GM23338 (cell line): ENCODE data around the gene ANO6. TPM values are rescaled to one million over a fixed set of nuclear protein-coding genes. Genes with fewer than 3 reads are reported as not detected.
A peak's percentile ranks its signal among the peaks of the same experiment; 100 is the strongest.

Source experiments
- ATAC-seq: fragments of 200-7000 bp; cut with Tn5 transposase; 3 replicates; pipeline ENCODE4 v1.9.1; 2020
- DNase-seq: peaks from one replicate; pipeline ENCODE4 v3.0.0-alpha.2; 2015; ENCODE audit warnings: low spot score
- H2AFZ ChIP-seq: fragments of 200-600 bp; sonication (generic); 2 replicates; pipeline ENCODE4 v1.8.0; 2016; ENCODE audit warnings: antibody characterized with exemption, mild to moderate bottlenecking, moderate library complexity
- H3F3A ChIP-seq: fragments of 200-600 bp; sonication (generic); replicated peaks from 2 replicates; pipeline ENCODE4 v1.8.0; 2017; ENCODE audit warnings: antibody characterized with exemption, mixed run types, low read depth
- H3K27ac ChIP-seq: fragments of 200-600 bp; sonication (generic); 2 replicates; pipeline ENCODE4 v1.6.1; 2016; ENCODE audit warnings: low read depth
- H3K27me3 ChIP-seq: fragments of 200-600 bp; sonication (generic); 2 replicates; pipeline ENCODE4 v1.8.0; 2016; ENCODE audit warnings: mild to moderate bottlenecking, mixed run types, moderate library complexity; ENCODE audit not compliant: insufficient read depth
- H3K36me3 ChIP-seq: fragments of 200-600 bp; sonication (generic); 2 replicates; pipeline ENCODE4 v1.8.0; 2016; ENCODE audit warnings: mild to moderate bottlenecking; ENCODE audit not compliant: insufficient read depth
- H3K4me1 ChIP-seq: fragments of 200-600 bp; sonication (generic); 2 replicates; pipeline ENCODE4 v1.8.0; 2016; ENCODE audit warnings: mild to moderate bottlenecking, moderate library complexity; ENCODE audit not compliant: insufficient read depth
- H3K4me2 ChIP-seq: fragments of 200-600 bp; sonication (generic); 2 replicates; pipeline ENCODE4 v1.7.1; 2017; ENCODE audit warnings: mixed run types
- H3K4me3 ChIP-seq: fragments of 200-600 bp; sonication (generic); 2 replicates; pipeline ENCODE4 v1.6.1; 2016; ENCODE audit warnings: mixed run types
- H3K79me2 ChIP-seq: fragments of 200-600 bp; sonication (generic); replicated peaks from 2 replicates; pipeline ENCODE4 v1.8.0; 2017; ENCODE audit warnings: mild to moderate bottlenecking; ENCODE audit not compliant: insufficient read depth
- H3K9me2 ChIP-seq: fragments of 200-600 bp; sonication (generic); 2 replicates; pipeline ENCODE4 v1.8.0; 2017; ENCODE audit not compliant: insufficient read depth
- H4K20me1 ChIP-seq: fragments of 200-600 bp; sonication (generic); replicated peaks from 2 replicates; pipeline ENCODE4 v1.8.0; 2017; ENCODE audit warnings: mild to moderate bottlenecking; ENCODE audit not compliant: insufficient read depth
- H3K27ac Mint-ChIP-seq: 2 replicates; pipeline ENCODE4 v1.8.0; 2020; ENCODE audit warnings: inconsistent platforms, mild to moderate bottlenecking, moderate library complexity, mixed read lengths
- H3K27me3 Mint-ChIP-seq: 3 replicates; pipeline ENCODE4 v1.8.0; 2022; ENCODE audit warnings: low read depth, mild to moderate bottlenecking, moderate library complexity, mixed read lengths, inconsistent platforms; ENCODE audit not compliant: insufficient read depth, poor library complexity
- H3K36me3 Mint-ChIP-seq: 3 replicates; pipeline ENCODE4 v1.8.0; 2021; ENCODE audit warnings: low read depth, mild to moderate bottlenecking, inconsistent platforms, moderate library complexity, mixed read lengths
- H3K4me1 Mint-ChIP-seq: 3 replicates; pipeline ENCODE4 v1.8.0; 2020; ENCODE audit warnings: mild to moderate bottlenecking, inconsistent platforms, mixed read lengths
- H3K4me3 Mint-ChIP-seq: 3 replicates; pipeline ENCODE4 v1.8.0; 2021; ENCODE audit warnings: moderate library complexity, mild to moderate bottlenecking, inconsistent platforms, mixed read lengths
- H3K9me3 Mint-ChIP-seq: 3 replicates; pipeline ENCODE4 v1.8.0; 2020; ENCODE audit warnings: moderate library complexity, mild to moderate bottlenecking, inconsistent platforms, mixed read lengths
- CREB1 ChIP-seq: fragments of 250-450 bp; sonication (Bioruptor Pico); IDR thresholded peaks from 2 replicates; pipeline ENCODE4 v1.5.0; 2020; ENCODE audit warnings: low read depth, mild to moderate bottlenecking, moderate library complexity
- EZH2 ChIP-seq: fragments of 200-600 bp; sonication (generic); IDR thresholded peaks from one replicate; pipeline ENCODE4 v1.8.0; 2017; ENCODE audit warnings: antibody characterized with exemption, mild to moderate bottlenecking, low read depth; ENCODE audit not compliant: unreplicated experiment
- EZH2phosphoT487 ChIP-seq: fragments of 200-600 bp; sonication (generic); IDR thresholded peaks from one replicate; pipeline ENCODE4 v1.8.1; 2018; ENCODE audit warnings: antibody characterized with exemption; ENCODE audit not compliant: unreplicated experiment
- JUNB ChIP-seq: IDR thresholded peaks from one replicate; pipeline ENCODE4 v1.6.1; 2016; ENCODE audit warnings: antibody characterized with exemption; ENCODE audit not compliant: unreplicated experiment
- NANOG ChIP-seq: IDR thresholded peaks from 2 replicates; pipeline ENCODE4 v1.6.1; 2016; ENCODE audit warnings: antibody characterized with exemption, borderline replicate concordance
- POLR2AphosphoS5 ChIP-seq: IDR thresholded peaks from 2 replicates; pipeline ENCODE4 v1.6.1; 2016; ENCODE audit warnings: antibody characterized with exemption, low read depth
- STAT1 ChIP-seq: IDR thresholded peaks from one replicate; pipeline ENCODE4 v1.6.1; 2016; ENCODE audit warnings: antibody characterized with exemption; ENCODE audit not compliant: unreplicated experiment
- ZNF114 ChIP-seq: fragments of 250-450 bp; sonication (Bioruptor Pico); IDR thresholded peaks from 2 replicates; pipeline ENCODE4 v1.5.0; 2020; ENCODE audit warnings: mild to moderate bottlenecking, moderate library complexity
- ZNF331 ChIP-seq: fragments of 250-450 bp; sonication (Bioruptor Pico); IDR thresholded peaks from 2 replicates; pipeline ENCODE4 v1.5.0; 2020; ENCODE audit warnings: low read depth, mild to moderate bottlenecking, moderate library complexity
- polyA plus RNA-seq: library from polyadenylated mRNA; unstranded; fragments of >200 nt; fragmentation: Nextera tagmentation; extraction: Ambion mirVana; gene quantifications from 2 replicates; pipeline ENCODE4 v1.2.1, GENCODE V29; 2016
- total RNA-seq: library from RNA; depleted of rRNA; stranded (reverse); fragments of >200 nt; shearing (Covaris generic); gene quantifications from 2 replicates; pipeline ENCODE4 v1.2.3, GENCODE V29; 2014
- TF ChIP-seq, protein P1 (sequence below): fragments of 250-450 bp; sonication (Bioruptor Pico); IDR thresholded peaks from 2 replicates; pipeline ENCODE4 v1.5.0; 2020; ENCODE audit warnings: mild to moderate bottlenecking, moderate library complexity
- TF ChIP-seq, protein P2 (sequence below): IDR thresholded peaks from one replicate; pipeline ENCODE4 v1.6.1; 2018; ENCODE audit warnings: antibody characterized with exemption; ENCODE audit not compliant: unreplicated experiment
- TF ChIP-seq, protein P3 (sequence below), 2 experiments: fragments of 200-600 bp in 1 of 2; sonication (generic) in 1 of 2; conservative IDR thresholded peaks; 2 replicates each; pipeline versions ENCODE4 v1.5.1 to v1.6.1; 2016 to 2017; ENCODE audit warnings: antibody characterized with exemption in 2 of 2, low read depth in 2 of 2, mild to moderate bottlenecking in 2 of 2, moderate library complexity in 1 of 2
- TF ChIP-seq, protein P4 (sequence below): IDR thresholded peaks from 2 replicates; pipeline ENCODE4 v1.6.1; 2016; ENCODE audit warnings: antibody characterized with exemption

The ANO6 gene
- total and polyA plus RNA-seq, 2 experiments from 2014 or later, result 21.1 to 48.9 TPM

DNA sequence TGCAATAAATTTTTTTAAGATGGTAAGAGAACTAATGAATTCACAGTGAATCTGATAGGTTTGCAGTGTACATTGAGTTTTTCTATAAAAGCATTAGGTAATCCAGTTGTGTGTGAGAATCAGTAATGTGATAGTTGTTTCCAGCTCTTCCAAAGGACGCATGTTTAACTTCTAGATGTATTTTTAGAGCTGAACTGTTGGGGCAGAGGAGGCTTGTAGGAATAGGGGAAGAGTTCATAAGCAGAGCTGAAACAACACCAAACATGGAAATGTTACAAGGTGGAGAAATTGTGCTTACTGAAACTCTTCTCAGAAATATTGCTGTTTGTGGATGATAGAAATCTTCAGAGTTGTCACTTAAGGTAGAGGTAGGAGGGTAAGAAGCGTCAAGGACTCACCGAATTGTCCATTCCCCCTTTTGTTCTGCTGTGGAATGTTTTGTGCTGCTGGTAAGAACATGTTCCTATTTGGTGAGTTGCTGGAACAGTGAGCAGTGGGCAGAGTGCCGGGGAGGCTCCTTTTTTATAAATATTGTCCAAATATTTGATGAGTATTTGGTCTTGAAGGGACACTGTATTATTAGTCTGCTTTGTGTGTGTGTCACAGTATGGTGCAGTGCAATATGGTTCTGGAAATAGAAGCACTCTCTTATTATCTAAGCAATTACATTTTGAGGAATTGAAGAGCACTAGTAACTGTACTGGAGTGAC lies 76.7 kb downstream of the ANO6 start:
- Histone ChIP-seq H3K4me3 (no peak overlapping the region), H3K27ac (0 out of 2 replicates have a peak overlapping the region, but pooled peaks have one; percentile 23), H3F3A (no peaks in the 10 kb centered on the region), H4K20me1 (no peaks in the 10 kb centered on the region), H3K4me1 (no peaks in the 10 kb centered on the region), H2AFZ (no peak overlapping the region), H3K9me2 (no peaks in the 10 kb centered on the region), H3K4me2 (no peak overlapping the region), H3K27me3 (no peaks in the 10 kb centered on the region), H3K79me2 (peaks cover 48% of the 10 kb centered on the region), H3K36me3 (no peaks in the 10 kb centered on the region)
- ATAC-seq (no peak), DNase-seq (no peak)
- Mint-ChIP-seq H3K36me3 (no peaks in the 10 kb centered on the region), H3K4me1 (peaks cover 15% of the 10 kb centered on the region), H3K9me3 (no peaks in the 10 kb centered on the region), H3K27ac (peak overlapping the region; percentile 42; the same call in 1 of the 2 replicates), H3K4me3 (no peak overlapping the region), H3K27me3 (peaks cover 2% of the 10 kb centered on the region)
- TF ChIP-seq JUNB, result no peak
- no peak for TF ChIP-seq POLR2AphosphoS5
- no peak for TF ChIP-seq CREB1 (CRISPR knock-in tag)
- TF ChIP-seq, protein P1, sequence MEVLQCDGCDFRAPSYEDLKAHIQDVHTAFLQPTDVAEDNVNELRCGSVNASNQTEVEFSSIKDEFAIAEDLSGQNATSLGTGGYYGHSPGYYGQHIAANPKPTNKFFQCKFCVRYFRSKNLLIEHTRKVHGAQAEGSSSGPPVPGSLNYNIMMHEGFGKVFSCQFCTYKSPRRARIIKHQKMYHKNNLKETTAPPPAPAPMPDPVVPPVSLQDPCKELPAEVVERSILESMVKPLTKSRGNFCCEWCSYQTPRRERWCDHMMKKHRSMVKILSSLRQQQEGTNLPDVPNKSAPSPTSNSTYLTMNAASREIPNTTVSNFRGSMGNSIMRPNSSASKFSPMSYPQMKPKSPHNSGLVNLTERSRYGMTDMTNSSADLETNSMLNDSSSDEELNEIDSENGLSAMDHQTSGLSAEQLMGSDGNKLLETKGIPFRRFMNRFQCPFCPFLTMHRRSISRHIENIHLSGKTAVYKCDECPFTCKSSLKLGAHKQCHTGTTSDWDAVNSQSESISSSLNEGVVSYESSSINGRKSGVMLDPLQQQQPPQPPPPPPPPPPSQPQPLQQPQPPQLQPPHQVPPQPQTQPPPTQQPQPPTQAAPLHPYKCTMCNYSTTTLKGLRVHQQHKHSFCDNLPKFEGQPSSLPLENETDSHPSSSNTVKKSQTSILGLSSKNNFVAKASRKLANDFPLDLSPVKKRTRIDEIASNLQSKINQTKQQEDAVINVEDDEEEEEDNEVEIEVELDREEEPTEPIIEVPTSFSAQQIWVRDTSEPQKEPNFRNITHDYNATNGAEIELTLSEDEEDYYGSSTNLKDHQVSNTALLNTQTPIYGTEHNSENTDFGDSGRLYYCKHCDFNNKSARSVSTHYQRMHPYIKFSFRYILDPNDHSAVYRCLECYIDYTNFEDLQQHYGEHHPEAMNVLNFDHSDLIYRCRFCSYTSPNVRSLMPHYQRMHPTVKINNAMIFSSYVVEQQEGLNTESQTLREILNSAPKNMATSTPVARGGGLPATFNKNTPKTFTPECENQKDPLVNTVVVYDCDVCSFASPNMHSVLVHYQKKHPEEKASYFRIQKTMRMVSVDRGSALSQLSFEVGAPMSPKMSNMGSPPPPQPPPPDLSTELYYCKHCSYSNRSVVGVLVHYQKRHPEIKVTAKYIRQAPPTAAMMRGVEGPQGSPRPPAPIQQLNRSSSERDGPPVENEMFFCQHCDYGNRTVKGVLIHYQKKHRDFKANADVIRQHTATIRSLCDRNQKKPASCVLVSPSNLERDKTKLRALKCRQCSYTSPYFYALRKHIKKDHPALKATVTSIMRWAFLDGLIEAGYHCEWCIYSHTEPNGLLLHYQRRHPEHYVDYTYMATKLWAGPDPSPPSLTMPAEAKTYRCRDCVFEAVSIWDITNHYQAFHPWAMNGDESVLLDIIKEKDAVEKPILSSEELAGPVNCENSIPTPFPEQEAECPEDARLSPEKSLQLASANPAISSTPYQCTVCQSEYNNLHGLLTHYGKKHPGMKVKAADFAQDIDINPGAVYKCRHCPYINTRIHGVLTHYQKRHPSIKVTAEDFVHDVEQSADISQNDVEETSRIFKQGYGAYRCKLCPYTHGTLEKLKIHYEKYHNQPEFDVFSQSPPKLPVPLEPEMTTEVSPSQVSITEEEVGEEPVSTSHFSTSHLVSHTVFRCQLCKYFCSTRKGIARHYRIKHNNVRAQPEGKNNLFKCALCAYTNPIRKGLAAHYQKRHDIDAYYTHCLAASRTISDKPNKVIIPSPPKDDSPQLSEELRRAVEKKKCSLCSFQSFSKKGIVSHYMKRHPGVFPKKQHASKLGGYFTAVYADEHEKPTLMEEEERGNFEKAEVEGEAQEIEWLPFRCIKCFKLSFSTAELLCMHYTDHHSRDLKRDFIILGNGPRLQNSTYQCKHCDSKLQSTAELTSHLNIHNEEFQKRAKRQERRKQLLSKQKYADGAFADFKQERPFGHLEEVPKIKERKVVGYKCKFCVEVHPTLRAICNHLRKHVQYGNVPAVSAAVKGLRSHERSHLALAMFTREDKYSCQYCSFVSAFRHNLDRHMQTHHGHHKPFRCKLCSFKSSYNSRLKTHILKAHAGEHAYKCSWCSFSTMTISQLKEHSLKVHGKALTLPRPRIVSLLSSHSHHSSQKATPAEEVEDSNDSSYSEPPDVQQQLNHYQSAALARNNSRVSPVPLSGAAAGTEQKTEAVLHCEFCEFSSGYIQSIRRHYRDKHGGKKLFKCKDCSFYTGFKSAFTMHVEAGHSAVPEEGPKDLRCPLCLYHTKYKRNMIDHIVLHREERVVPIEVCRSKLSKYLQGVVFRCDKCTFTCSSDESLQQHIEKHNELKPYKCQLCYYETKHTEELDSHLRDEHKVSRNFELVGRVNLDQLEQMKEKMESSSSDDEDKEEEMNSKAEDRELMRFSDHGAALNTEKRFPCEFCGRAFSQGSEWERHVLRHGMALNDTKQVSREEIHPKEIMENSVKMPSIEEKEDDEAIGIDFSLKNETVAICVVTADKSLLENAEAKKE (CRISPR knock-in tag), result no peak
- TF ChIP-seq EZH2phosphoT487, result no peak
- TF ChIP-seq, protein P2, sequence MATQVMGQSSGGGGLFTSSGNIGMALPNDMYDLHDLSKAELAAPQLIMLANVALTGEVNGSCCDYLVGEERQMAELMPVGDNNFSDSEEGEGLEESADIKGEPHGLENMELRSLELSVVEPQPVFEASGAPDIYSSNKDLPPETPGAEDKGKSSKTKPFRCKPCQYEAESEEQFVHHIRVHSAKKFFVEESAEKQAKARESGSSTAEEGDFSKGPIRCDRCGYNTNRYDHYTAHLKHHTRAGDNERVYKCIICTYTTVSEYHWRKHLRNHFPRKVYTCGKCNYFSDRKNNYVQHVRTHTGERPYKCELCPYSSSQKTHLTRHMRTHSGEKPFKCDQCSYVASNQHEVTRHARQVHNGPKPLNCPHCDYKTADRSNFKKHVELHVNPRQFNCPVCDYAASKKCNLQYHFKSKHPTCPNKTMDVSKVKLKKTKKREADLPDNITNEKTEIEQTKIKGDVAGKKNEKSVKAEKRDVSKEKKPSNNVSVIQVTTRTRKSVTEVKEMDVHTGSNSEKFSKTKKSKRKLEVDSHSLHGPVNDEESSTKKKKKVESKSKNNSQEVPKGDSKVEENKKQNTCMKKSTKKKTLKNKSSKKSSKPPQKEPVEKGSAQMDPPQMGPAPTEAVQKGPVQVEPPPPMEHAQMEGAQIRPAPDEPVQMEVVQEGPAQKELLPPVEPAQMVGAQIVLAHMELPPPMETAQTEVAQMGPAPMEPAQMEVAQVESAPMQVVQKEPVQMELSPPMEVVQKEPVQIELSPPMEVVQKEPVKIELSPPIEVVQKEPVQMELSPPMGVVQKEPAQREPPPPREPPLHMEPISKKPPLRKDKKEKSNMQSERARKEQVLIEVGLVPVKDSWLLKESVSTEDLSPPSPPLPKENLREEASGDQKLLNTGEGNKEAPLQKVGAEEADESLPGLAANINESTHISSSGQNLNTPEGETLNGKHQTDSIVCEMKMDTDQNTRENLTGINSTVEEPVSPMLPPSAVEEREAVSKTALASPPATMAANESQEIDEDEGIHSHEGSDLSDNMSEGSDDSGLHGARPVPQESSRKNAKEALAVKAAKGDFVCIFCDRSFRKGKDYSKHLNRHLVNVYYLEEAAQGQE, result no peak
- TF ChIP-seq, protein P3, sequence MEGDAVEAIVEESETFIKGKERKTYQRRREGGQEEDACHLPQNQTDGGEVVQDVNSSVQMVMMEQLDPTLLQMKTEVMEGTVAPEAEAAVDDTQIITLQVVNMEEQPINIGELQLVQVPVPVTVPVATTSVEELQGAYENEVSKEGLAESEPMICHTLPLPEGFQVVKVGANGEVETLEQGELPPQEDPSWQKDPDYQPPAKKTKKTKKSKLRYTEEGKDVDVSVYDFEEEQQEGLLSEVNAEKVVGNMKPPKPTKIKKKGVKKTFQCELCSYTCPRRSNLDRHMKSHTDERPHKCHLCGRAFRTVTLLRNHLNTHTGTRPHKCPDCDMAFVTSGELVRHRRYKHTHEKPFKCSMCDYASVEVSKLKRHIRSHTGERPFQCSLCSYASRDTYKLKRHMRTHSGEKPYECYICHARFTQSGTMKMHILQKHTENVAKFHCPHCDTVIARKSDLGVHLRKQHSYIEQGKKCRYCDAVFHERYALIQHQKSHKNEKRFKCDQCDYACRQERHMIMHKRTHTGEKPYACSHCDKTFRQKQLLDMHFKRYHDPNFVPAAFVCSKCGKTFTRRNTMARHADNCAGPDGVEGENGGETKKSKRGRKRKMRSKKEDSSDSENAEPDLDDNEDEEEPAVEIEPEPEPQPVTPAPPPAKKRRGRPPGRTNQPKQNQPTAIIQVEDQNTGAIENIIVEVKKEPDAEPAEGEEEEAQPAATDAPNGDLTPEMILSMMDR (conservative IDR thresholded peaks at IDR 0.05; ENCODE audit: low read depth in 2 of 2), result no peak
- no peak for TF ChIP-seq EZH2
- no peak for TF ChIP-seq ZNF331 (CRISPR knock-in tag)
- TF ChIP-seq NANOG, result no peak
- TF ChIP-seq, protein P4, sequence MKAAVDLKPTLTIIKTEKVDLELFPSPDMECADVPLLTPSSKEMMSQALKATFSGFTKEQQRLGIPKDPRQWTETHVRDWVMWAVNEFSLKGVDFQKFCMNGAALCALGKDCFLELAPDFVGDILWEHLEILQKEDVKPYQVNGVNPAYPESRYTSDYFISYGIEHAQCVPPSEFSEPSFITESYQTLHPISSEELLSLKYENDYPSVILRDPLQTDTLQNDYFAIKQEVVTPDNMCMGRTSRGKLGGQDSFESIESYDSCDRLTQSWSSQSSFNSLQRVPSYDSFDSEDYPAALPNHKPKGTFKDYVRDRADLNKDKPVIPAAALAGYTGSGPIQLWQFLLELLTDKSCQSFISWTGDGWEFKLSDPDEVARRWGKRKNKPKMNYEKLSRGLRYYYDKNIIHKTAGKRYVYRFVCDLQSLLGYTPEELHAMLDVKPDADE, result no peak
- no peak for TF ChIP-seq ZNF114 (CRISPR knock-in tag)
- TF ChIP-seq STAT1, result no peak
